NCI-H1105 treated with DMSO at 0.1 percent for 48 hours (cell line): ENCODE results near the gene TRPC4.

Source experiments
- DNase-seq: peaks from one replicate; lab custom pipeline; 2025; lab: John Stamatoyannopoulos, UW

Gene TRPC4

DNA sequence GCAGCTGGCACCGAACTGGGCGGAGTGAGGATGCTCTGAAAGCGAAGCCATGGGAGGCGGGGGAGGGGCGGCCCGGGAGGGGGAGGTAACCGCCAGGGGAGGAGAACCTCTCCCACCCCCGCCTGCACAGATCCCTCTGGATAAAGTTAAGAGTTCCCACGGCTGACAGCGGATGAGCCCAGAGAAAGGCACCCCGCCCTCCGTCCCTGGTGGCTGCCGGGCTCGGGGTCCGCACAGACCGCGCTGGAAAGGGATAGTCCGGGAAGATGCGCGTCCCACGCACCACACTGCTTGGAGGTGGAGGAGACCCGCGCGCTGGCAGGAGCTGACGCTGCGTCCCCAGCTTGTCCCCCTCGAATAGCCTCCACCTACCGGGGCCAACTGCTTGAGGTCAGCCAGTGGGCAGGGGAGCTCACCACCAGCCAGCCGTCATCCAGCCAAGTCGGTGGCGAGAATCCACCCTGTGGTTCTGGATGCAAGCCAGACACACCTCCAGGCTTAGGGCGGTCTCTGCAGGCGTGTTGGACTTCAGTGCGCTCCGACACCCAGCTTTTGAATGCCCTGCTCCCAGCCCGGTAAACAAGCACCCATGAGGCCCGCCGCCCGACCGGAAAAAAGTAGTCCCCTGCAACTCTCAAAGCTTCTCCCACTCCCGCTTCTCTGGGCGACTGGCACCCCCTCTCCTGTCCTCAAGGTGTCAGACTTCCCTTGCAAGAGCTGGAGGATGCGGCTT lies at the start of gene TRPC4:
Gene TRPC4 (minus strand): TSS at position 17 of the 733 bp plus-strand sequence. CDS start 86,439 bp downstream, outside the sequence.
- peak; percentile 71 for DNase-seq

DNA sequence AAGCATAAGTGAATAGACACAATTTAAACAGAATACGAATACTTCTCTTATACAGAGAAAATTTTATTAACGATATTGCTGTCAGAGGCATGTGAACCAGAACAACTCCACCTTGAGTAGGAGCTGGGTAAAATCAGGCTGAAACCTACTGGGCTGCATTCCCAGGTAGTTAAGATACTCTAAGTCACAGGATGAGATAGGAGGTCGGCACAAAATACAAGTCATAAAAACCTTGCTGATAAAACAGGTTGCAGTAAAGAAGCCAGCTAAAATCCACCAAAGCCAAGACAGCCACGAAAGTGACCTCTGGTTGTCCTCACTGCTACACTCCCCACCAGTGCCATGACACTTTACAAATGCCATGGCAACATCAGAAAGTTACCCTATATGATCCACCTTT lies 49.2 kb upstream of the TRPC4 start:
- no peak for DNase-seq

DNA sequence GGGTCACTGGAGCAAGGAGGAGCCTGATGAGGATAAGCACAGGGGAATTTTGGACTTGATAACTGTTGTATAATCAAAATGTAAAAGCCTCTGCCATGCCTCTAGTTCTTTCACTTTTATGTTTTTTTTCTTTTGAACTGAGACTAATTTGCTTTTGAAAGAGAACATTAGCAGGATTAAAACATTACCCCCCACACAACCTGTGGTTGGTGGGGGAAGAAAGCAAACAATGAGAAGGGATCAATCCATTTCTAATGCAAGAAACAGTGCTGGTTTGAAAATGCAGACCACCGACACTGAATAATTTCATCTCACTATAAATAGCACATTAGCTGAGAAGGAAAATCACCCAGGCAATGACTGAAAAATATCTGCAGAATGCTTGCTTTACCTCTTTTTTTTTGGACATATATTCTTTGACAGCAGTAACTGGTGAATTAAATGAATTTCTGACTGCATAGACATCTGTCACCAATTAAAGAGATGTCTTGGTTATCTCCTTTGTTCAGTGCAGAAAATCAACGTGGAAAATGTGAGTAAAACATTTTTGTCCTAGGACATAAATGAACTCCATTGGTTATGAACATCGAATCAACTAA lies 48.6 kb upstream of the TRPC4 start:
- DNase-seq = no peak

DNA sequence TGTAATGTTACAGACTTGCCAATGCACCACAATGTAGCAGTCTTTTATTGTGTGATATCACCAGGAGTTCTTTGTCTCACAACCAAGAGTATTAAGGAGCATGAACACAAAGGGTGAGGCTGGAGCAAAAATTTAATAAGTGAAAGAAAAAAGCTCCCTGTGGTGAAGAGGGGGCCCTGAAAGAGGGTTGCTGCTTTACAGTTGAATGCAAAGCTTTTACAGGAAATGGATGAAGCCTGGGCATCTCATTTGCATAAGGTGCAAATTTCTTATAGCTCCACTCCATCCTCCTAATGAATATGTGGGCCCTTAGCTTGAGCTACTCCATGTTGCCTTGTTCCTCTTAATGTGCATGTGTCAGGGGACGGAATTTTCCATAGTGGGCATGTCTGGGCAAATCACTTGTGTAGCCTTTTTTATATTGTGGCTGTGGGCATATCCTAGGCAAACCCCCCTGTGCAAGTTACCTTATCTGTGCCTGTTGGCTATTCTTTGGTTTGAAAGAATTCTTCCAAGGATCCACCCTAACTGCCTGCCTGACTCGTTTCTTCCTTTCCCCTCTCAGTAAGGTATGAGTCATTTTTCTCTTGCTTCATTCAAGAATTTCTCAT lies 45.3 kb upstream of the TRPC4 start:
- DNase-seq = no peak

DNA sequence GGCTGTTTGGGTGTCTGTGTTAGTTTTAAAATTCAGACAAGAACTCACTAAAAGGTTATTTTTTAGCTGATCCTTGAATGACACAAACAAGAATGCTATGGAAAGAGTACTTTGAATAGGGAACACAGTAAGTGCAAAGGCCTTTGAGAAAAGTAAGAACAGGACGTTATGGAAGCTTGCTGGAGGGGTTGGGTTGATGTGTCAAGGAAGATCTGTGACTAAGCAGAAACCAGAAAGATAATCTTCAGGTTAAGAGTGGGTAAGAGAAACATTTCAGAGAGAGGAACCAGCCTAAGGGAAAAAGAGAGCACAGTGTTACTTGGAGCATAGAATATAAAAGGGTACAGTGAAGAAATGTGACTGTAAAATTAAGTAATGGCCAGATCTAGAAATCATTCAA lies 41.2 kb upstream of the TRPC4 start:
- no peak for DNase-seq

DNA sequence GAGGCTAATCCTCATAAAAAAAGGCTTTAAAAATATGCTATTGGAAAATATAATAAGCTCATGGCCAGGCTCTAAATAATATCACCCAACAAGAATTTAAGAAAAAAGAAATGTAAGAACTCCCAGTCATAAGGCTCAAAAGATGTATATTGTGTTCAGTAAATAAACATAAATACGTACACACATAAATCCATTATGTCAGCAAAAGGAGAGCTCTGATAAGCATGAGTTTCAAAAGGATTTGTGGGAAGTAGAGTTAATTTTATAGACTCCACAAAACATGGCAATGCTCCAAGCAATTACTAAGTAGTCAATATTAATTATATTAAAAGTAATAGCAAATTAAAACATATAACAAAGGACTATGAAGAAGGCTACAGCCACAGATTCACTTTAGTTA lies 37.3 kb upstream of the TRPC4 start:
- no peak for DNase-seq

DNA sequence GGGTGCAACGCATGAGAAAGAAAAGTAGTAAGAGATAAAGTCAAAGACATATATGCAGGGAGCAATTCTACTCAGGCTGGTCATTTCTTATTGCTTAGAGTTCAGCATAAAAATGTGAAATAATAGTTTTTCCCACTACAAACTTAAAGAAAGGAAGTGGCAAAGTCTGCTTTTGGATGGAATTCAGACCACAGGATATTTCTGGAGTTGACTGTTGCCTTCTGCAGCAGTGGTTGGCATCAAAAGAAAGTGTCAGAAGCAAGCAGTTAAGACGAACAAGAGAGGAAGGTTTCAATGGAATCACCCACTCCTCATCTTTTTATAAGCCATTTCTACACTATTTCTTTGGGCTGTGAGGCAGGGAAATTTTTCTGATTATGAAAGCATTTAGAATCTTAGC lies 36.2 kb upstream of the TRPC4 start:
- DNase-seq = no peak

DNA sequence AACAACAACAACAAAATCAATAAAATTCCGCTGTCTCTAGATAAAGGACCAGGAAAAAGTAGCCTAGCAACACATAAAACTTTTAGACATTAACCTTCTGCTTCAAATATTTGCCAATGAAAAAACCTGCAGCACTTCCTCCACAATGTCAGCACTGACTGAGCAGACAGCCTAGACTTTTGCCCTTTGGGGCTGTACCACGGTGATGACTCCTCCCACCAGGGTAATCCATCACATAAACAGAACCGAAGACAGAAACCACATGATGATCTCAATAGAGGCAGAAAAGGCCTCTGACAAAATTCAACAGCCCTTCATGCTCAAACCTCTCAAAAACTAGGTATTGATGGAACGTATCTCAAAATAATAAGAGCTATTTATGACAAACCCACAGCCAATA lies 30.2 kb upstream of the TRPC4 start:
- no peak for DNase-seq

DNA sequence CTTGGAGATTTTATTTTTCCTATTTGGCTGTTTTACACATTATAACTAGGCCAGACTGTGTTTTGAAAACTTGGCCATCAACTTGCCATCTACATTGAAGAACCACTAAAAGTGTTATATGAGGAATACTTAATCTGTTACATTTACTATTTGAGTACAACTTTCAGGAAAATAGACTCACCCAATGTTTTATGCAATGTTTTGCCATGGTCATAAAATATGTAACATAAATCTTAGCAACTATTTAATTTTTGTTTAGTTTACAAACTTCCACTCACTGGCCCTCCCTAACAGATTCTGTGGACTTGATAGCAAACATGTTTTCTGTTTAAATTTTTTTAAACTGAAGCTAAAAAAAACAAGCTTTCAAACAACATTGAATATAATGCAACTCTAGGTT lies 23.7 kb upstream of the TRPC4 start:
- no peak for DNase-seq

DNA sequence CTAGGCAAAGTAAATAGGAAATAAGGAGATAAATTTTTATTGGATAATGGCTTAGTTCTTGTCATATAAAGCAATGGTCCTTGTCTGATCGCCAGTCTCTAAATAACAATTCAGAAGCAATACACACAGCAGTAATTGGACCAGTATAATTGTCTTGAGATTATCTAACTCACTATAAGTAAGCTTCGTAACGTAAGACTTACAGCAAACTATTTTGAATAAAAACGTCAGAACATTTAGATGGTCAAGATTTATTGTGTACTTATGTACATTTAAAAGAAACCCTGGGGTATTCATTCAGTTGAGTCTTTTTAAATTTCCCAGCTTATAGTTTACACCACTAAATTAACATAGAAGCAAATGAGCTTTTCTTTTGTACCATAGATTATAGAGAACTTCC lies 20.2 kb upstream of the TRPC4 start:
- no peak for DNase-seq

DNA sequence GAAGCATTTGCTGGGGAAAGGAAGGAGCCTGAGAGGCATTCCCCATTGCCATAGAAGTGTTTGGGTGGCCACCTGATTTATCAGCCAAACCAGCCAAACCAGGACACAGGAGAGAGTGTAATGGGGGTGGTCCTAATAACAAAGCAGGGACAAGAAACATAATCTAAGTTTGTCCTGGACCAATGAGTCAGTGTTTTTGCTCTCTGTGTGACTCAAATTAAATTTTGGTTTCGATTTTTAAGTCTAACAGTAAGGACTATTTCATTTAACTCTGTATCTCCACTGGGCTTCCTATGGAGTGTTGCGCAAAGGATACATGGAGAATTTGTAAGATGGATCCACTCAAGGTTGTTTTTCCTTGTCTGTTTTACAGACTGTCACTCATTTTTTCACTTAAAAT lies 19.5 kb upstream of the TRPC4 start:
- no peak for DNase-seq

DNA sequence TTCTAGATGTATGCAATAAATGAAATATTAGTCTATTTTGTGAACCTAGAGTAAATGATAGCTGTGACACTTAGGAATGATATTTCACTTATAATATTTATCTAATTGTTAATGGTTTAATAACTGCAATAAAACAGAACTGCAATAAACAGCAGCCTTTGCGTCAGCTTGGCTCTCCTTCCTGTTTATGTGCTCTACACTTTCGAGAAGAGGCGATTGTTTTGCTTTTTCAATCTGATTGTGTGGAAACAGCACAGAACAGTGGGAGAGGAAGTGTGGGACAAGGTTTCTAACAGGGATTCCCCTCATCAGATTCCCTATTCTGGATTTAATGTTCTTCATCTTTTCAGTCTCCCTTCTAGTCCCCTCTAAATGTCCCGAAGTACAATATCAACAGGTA lies 17.3 kb upstream of the TRPC4 start:
- no peak for DNase-seq

DNA sequence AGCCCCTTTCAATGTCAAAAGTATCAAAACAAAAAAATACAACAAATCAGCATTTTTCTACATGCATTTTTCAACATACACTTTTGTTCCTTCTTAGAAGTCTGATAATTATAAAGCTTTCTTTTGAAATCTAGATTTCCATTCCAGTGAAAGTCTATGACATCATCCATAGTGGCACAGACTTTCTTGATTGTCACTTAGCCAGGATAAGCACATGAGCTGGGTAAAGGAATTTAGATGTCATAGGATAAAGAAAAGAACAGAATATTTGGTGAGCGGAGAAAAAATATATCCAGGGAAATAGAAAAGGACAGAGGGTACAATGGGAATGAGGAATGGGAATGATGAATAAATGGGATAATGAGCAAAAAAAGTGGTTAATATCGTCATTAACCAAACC lies 15.1 kb upstream of the TRPC4 start:
- no peak for DNase-seq

DNA sequence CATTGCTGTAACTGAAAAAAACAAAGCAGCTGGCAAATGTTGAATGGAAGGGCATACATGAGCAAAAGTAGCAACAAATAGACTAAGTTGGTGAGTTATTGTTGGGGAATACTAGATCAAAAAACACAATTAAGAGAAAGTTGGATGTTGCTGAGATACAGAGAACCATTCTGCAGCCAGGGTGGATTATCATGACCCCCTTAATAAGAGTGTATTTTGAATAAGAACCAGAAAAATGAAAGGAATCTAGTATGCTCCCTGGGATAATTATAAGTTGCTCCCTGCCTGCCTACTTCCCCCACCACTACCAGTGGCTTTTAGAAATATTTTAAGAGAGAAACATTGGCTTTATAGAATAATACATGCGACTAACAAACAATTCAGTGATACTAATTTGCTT lies 14.5 kb upstream of the TRPC4 start:
- DNase-seq = no peak

DNA sequence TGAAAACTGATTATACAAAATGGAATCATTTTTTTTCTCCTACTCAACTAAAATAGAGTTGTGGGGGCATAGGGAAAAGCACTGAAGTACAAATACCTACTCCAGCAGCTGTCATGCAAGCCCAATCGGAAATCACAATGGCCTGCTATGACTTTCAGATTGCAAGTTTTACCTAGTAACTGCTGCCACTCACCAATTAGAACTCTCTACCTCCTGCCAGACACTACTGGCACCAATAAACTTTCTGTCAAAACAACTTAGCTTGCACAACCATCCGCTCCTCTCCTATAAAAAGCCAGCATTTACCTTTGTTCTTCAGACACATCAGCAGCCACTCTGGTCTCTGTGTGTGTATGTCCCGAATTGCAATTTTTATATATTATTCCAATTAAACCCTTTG lies 9.3 kb upstream of the TRPC4 start:
- no peak for DNase-seq

DNA sequence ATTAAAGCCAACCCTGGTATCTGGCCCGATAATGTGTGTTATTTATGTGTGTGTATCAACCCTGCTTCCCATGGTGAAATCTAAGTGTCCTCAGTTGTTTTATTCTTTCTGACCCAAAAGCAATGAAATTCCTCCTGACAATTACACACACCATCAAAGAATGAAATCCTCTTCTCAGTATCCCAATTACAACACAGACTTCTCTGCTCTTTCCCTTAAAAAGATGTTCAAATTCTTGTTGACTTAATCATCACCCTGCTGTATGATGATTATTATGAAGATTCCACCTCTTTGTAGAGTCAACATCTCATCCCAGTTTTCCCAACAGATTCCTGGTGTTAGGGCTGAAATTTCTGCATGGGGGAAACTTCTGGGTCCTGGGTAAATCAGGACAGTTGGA lies 8.9 kb upstream of the TRPC4 start:
- no peak for DNase-seq

DNA sequence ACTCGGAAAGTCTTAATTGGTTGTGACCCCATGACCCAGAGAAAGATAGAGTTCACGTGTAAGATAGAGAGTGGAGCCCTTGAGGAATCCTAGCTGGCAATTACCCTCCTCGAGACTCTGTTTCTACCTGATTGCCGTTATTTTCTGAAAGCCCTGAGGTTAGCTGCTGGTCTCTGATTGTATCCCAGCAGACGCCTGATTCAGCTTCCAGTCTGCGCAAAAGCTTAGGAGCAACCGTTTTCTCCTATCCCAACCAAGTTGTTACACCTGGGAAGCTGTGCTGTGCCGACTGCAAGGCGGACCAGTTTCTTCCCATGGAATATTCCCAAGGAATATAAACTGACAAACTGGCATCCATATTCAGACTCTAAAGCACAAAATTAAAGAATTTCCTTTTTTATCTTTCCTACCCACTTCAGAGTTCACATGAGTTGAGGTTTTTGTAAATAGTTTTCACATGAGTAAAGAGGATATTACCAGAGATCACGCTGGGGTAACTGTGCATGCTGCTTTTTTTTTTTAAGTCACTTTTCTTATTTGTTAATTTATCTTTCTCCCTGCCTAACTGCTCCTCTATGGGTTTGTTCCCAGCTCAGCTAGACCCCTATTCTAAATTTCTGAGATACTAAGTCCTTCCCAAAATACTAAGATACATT lies 1.5 kb upstream of the TRPC4 start:
- DNase-seq = no peak

DNA sequence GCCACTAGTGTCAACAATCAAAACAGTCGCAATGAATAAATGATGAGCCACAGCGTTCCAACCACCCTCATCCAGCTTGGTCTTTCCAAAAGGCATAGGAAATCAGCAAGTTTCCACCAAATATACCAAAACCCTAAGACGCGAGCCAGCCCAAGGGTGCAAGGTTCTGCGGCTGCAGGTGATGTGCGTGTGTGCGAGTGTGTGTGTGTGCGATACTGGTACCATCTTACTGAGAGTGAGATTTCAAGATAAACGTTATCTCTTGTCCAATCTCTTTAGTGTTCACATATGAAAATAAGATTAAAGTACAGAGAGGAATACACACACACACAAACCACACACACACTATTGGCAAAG lies 895 bp upstream of the TRPC4 start:
- DNase-seq = no peak

DNA sequence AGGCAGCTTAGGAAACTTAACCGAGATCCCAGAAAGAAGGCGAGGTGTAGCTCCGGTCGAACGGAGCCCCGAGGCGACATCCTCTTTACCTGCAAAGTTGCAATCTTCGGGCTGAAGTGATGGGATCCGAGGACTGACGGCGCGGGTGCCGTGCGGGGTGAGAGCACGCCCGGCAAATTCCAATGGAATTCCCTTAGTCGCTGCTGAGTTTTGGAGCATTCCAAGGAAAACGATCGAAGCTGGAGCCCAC lies 141 bp downstream of the TRPC4 start:
- DNase-seq = no peak

DNA sequence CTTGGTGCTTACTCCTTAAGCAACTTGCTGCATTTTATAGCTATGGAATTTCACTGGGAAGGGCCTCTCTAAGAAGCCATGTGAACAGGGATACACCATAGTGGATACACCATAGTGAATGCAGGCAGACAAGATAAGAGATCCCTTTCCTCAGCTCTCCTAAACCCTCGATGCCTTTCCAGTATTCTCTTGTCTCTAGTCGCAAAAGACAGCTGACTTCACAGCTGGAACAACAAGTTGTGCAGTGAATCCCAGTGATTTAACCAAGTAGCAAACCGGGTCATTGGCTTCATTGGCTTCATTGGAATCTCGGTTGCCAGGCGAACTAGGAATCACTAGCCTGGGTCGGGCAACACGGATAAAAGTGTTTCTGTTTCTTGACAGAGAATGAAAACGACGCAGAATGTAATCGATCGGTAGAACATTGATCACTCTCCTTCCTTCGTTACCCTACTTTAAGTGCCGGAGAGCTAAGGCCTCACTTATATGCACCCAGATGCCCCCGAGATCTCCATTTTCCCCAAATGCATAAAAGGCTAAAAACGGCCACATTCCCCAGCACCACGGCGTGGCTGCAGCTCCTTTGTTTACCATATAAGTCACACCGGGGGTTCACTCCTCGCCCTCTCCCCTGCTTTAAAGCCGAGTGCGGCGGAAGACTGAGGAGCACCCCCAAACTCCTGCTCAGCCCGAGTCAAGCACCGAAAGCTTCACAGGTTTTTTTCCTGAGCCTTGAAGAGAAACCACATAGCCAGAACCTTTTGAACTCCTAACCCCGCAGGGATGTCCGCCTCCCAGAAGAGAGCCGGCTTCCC lies 674 bp downstream of the TRPC4 start:
- DNase-seq = no peak

DNA sequence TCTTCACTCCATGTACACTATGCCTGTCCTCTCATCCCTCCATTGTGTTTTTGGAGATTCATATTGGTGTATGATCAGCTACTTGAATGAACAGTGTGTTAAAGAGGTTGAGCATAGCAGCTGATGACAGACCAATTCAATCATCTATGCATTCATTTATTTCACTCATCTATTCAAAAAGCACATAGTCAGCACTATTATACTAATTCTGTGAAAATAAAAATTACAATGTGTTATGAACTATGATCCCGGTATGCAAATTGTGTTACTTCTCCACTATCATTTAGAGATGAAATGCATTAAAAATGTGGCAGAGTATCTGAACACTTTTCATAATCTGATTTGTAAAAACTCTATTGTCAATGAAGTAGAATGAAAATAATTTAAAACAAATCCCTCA lies 5.9 kb downstream of the TRPC4 start:
- DNase-seq = no peak

DNA sequence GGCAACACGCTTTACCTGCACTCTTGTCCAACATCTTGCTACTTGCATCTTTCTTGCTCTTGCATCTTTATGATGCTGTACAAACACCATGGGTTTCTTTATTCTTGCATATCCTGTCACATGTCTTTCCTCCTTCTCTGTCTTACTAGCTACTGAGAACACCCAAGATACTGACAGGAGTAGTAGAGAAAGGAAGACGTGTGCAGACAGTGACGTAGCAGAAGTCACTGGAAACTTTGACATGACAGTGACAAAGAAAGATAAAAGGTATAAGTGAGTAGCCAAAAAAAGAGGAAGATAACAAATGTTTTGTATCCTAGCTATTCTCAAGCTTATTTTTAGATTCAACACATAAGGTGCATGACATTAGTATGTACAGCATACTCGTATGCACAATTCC lies 34.2 kb downstream of the TRPC4 start:
- DNase-seq = no peak

DNA sequence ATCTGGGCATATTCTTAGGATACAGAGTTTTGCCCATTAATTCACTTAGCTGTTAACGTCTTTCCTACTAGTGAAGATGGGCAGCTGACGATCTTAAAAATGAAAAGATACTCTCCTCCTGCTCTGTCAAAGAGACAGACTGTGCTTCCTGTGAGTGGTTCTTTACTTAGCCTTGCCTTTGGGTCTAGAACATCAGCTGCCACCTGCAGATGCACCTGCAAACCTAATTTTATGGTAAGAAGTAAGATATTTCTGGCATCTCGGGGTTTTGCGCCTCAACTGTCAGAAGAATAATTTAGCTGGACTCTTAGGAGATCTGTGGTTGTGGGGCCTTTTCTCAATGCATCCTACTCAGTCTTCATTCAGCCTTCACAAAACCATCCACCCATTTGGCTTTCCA lies 36.2 kb downstream of the TRPC4 start:
- no peak for DNase-seq
